CD4-positive, alpha-beta T cell (primary cell): Measurements from ENCODE around the gene ZNF135. TPM values are rescaled to one million over a fixed set of nuclear protein-coding genes. Genes with fewer than 3 reads are reported as not detected.

Source experiments
- ATAC-seq: fragments of 200-7000 bp; cut with Tn5 transposase; one replicate; pipeline ENCODE4 v1.10.0; 2022; ENCODE audit warnings: mild to moderate bottlenecking; ENCODE audit not compliant: poor library complexity
- CTCF ChIA-PET: fragments of 350-600 bp; sonication (Branson Sonifier 250); formaldehyde crosslinking; loops from one replicate; lab custom pipeline; 2021; ENCODE audit warnings: antibody characterized with exemption, inconsistent platforms; lab: Charles Lee
- POLR2A ChIA-PET: fragments of 350-600 bp; sonication (Branson Sonifier 250); formaldehyde crosslinking; loops from one replicate; lab custom pipeline; 2021; ENCODE audit warnings: antibody characterized with exemption, inconsistent platforms; lab: Charles Lee
- DNase-seq, 14 experiments: peaks; one replicate each; pipeline ENCODE4 v3.0.0-alpha.2; 2013 to 2020; ENCODE audit warnings: mixed read lengths in 2 of 14
- H3K27ac ChIP-seq, 2 donors: one replicate each; pipeline versions ENCODE4 v1.5.1 to v1.7.0; 2013; ENCODE audit warnings: low read length in 2 of 2, low read depth in 1 of 2, mild to moderate bottlenecking in 1 of 2
- H3K27me3 ChIP-seq, 2 experiments: 1 replicate in 1 of 2; 2 replicates in 1 of 2; pipeline versions ENCODE4 v1.6.1 to v1.7.0; 2013; ENCODE audit warnings: low read length in 2 of 2, control low read depth in 1 of 2, mild to moderate bottlenecking in 1 of 2, moderate library complexity in 1 of 2; ENCODE audit not compliant: insufficient read depth in 2 of 2, control insufficient read depth in 1 of 2
- H3K36me3 ChIP-seq: one replicate; pipeline ENCODE4 v1.6.1; 2013; ENCODE audit warnings: low read length, control low read depth; ENCODE audit not compliant: insufficient read depth
- H3K4me1 ChIP-seq: one replicate; pipeline ENCODE4 v1.6.1; 2013; ENCODE audit warnings: low read length, control low read depth; ENCODE audit not compliant: insufficient read depth
- H3K4me3 ChIP-seq: one replicate; pipeline ENCODE4 v1.5.1; 2013; ENCODE audit warnings: mild to moderate bottlenecking, low read length, moderate library complexity
- H3K9me3 ChIP-seq, 2 experiments: 1 replicate in 1 of 2; 2 replicates in 1 of 2; pipeline versions ENCODE4 v1.6.1 to v1.7.0; 2013; ENCODE audit warnings: low read length in 2 of 2, mild to moderate bottlenecking in 2 of 2, control low read depth in 1 of 2, moderate library complexity in 1 of 2; ENCODE audit not compliant: control insufficient read depth in 1 of 2, insufficient read depth in 1 of 2
- H3K27ac Mint-ChIP-seq: one replicate; pipeline ENCODE4 v1.8.0; 2020; ENCODE audit warnings: mixed read lengths
- H3K27me3 Mint-ChIP-seq: one replicate; pipeline ENCODE4 v1.8.0; 2021; ENCODE audit warnings: mixed read lengths
- H3K36me3 Mint-ChIP-seq: one replicate; pipeline ENCODE4 v1.8.0; 2021; ENCODE audit warnings: low read depth, mixed read lengths
- H3K4me1 Mint-ChIP-seq: one replicate; pipeline ENCODE4 v1.8.0; 2021; ENCODE audit warnings: low read depth, mixed read lengths
- H3K4me3 Mint-ChIP-seq: one replicate; pipeline ENCODE4 v1.8.0; 2020; ENCODE audit warnings: mild to moderate bottlenecking, mixed read lengths
- H3K9me3 Mint-ChIP-seq: one replicate; pipeline ENCODE4 v1.8.0; 2020; ENCODE audit warnings: mixed read lengths
- intact Hi-C, 2 experiments: fragments of 100-400 bp; cut with DNase I in 1 of 2; cut with micrococcal nuclease in 1 of 2; formaldehyde crosslinking; loops; one replicate each; pipeline versions ENCODE4 v1.15.1 to v1.9.0; 2023 to 2025; cut with DNase I, micrococcal nuclease
- total RNA-seq, 174 experiments: library from RNA in 2 of 174; stranded (reverse) in 2 of 174; gene quantifications; one replicate each; pipeline ENCODE4 v1.2.3 and lab custom pipeline; 2021 to 2026
- TF ChIP-seq, protein P1 (sequence below): fragments of 200-600 bp; IDR thresholded peaks from one replicate; pipeline ENCODE4 v1.8.0; 2022; ENCODE audit warnings: antibody characterized with exemption, mild to moderate bottlenecking

Gene ZNF135
- total RNA-seq, 2 experiments from 2014 or later: 1.2 to 1.4 TPM

DNA sequence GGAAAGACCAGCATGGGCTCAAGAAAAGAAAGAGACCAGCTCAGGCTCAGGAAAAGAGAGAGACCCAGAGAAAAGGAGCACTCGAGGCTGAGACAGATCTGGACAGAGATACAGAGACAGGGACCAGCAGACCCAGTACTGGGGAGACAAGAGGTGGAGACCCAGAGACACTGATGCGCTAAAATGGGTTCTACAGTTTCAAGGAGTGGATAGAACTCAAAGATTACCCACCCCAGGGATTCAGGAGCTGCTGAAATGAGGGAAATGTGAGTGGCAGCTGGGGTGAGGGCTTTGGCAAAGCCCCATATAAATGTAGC is 39.6 kb downstream of the ZNF135 start:
- H3K9me3 ChIP-seq: peaks cover 57 to 86% of the 10 kb centered on the region in 2 experiments
- Mint-ChIP-seq H3K36me3 (peaks cover 62% of the 10 kb centered on the region), H3K4me1 (peaks cover 13% of the 10 kb centered on the region), H3K27me3 (no peaks in the 10 kb centered on the region), H3K4me3 (peak overlapping the region; percentile 84), H3K9me3 (peaks cover 14% of the 10 kb centered on the region), H3K27ac (peak overlapping the region; percentile 97)
- intact Hi-C loops: loop anchor here (5.0 kb wide), 2 partner anchors 84 to 96 kb away; partner anchors contain the start of genes ZNF274 (in 1 of the 2) and ZNF606 (in 1 of the 2)
- no peak for DNase-seq
- ChIA-PET CTCF (interaction anchor here (1.0 kb wide), 1 partner anchor 97 kb away, joined by 3 read pairs; the partner anchor contains the start of gene ZNF606), POLR2A (interaction anchor here (0.6 to 1.9 kb wide), 11 partner anchors 25 to 720 kb away, joined by 3 to 7 read pairs (median 3); partner anchors contain the start of genes ZNF135, ZNF154, ZNF274 and ZNF551)
- TF ChIP-seq, protein P1, sequence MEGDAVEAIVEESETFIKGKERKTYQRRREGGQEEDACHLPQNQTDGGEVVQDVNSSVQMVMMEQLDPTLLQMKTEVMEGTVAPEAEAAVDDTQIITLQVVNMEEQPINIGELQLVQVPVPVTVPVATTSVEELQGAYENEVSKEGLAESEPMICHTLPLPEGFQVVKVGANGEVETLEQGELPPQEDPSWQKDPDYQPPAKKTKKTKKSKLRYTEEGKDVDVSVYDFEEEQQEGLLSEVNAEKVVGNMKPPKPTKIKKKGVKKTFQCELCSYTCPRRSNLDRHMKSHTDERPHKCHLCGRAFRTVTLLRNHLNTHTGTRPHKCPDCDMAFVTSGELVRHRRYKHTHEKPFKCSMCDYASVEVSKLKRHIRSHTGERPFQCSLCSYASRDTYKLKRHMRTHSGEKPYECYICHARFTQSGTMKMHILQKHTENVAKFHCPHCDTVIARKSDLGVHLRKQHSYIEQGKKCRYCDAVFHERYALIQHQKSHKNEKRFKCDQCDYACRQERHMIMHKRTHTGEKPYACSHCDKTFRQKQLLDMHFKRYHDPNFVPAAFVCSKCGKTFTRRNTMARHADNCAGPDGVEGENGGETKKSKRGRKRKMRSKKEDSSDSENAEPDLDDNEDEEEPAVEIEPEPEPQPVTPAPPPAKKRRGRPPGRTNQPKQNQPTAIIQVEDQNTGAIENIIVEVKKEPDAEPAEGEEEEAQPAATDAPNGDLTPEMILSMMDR: no peak
- H3K27ac ChIP-seq: peak overlapping the region; percentile 96 to 100
- peak; percentile 1 for ATAC-seq
- peak overlapping the region; percentile 95 for H3K4me3 ChIP-seq
- peaks cover 22% of the 10 kb centered on the region for H3K4me1 ChIP-seq
- no peaks in the 10 kb centered on the region for H3K27me3 ChIP-seq
- H3K36me3 ChIP-seq: no peaks in the 10 kb centered on the region

DNA sequence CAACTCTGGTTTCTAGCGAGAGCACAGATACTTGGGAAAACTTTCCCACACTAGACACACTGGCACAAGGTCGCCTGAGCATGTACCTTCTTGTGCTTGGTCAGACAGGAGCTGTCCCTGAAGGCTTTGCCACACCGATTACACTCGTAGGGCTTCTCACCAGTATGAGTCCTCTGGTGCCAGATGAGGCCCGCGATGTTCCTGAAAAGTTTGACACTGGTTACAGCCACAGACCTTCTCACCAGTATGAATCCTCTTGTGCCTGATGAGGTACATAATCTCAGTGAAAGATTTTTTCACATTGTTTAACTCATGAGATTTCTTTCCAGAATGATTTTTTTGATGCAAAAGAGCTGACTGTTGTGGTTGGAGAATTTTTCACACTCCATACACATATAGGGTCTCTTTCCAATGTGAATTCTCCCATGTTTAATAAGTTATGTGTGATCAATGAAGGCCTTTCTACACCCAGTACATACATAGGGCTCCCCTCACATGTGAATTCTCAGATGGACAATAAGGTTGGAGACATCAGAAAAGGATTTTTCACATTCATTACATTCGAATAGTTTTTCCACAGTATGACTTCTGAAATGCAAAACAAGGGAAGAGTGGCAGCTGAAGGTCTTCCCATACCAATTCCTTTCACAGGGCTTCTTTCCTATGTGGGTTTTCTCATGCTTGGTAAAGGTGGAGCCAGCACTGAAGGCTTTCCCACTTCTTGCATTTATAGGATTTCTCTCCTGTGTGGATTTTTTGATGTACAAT is 48.9 kb downstream of the ZNF135 start:
- ChIA-PET CTCF (no interaction called here), POLR2A (no interaction called here)
- intact Hi-C loops: no loop called here
- Histone ChIP-seq H3K4me1 (no peaks in the 10 kb centered on the region), H3K27me3 (no peaks in the 10 kb centered on the region), H3K36me3 (no peaks in the 10 kb centered on the region), H3K9me3 (peaks cover 75 to 83% of the 10 kb centered on the region in 2 experiments), H3K4me3 (no peak overlapping the region), H3K27ac (no peak overlapping the region)
- DNase-seq: no peak
- ATAC-seq: no peak
- Mint-ChIP-seq H3K4me3 (no peak overlapping the region), H3K36me3 (peaks cover 60% of the 10 kb centered on the region), H3K27ac (no peak overlapping the region), H3K27me3 (no peaks in the 10 kb centered on the region), H3K9me3 (peaks cover 8% of the 10 kb centered on the region), H3K4me1 (no peaks in the 10 kb centered on the region)
- TF ChIP-seq, protein P1: no peak

DNA sequence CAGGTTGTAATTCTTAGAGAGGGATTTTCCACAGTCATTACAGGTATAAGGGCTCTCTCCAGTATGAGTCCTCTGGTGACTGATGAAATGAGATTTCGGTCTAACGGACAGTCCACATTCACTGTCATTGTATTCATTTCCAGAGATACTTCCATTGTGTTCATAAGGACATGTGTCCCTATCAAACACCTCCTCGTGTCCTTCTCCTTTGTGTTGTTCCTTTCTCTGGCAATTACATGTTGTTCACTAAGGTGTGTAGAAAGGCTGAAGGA is 49.4 kb downstream of the ZNF135 start:
- Histone ChIP-seq H3K4me3 (no peak overlapping the region), H3K27ac (no peak overlapping the region), H3K4me1 (no peaks in the 10 kb centered on the region), H3K9me3 (peaks cover 75 to 83% of the 10 kb centered on the region in 2 experiments), H3K36me3 (no peaks in the 10 kb centered on the region), H3K27me3 (no peaks in the 10 kb centered on the region)
- Mint-ChIP-seq H3K27me3 (no peaks in the 10 kb centered on the region), H3K4me1 (no peaks in the 10 kb centered on the region), H3K36me3 (peaks cover 61% of the 10 kb centered on the region), H3K9me3 (peaks cover 4% of the 10 kb centered on the region), H3K4me3 (no peak overlapping the region), H3K27ac (no peak overlapping the region)
- CTCF ChIA-PET: no interaction called here
- intact Hi-C loops: no loop called here
- POLR2A ChIA-PET: no interaction called here
- TF ChIP-seq, protein P1: no peak
- DNase-seq (no peak), ATAC-seq (no peak)
